Skin of body (tissue), 2 donors: ENCODE data around the gene GPR179. TPM values are rescaled to one million over a fixed set of nuclear protein-coding genes. Genes with fewer than 3 reads are reported as not detected.
"Not testable (repeated sequence)": the region's sequence is repeated elsewhere in the genome, so short reads cannot be mapped to it uniquely, and the experiment has no call there.

Source experiments
- DNase-seq: peaks from one replicate; lab custom pipeline; 2025; lab: John Stamatoyannopoulos, UW
- total RNA-seq: library from RNA; depleted of rRNA; stranded (reverse); fragments of >200 nt; gene quantifications from one replicate; pipeline ENCODE4 v1.2.3, GENCODE V29; 2014

GPR179 gene
- total RNA-seq, 1 donor from 2014 or later: 0.10 TPM

DNA sequence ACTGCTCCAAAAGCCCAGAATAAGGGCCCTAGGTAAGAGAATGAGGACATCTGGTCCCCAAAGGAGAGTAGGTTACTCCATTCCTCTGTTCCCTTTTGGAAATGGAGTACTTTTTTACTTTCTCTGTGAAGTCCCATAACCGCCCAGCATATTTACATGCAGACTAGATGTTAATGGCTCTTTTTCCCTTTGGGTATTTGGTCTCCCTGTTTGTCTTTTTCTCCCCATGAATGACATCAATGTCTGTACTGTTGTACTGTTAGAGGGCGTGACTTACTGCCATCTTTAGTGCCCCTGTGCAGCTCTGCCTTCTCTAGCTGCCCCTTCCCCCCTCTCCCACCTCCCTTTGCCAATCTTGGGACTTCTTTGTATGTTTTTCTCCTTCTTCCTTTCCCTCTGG is 19.0 kb downstream of the GPR179 start:
- DNase-seq: no peak

GRCh38 chr17:38324141-38324697 is 19.5 kb downstream of the GPR179 start:
- DNase-seq: no peak

GRCh38 chr17:38322897-38323296 is 20.9 kb downstream of the GPR179 start:
- no peak for DNase-seq

DNA sequence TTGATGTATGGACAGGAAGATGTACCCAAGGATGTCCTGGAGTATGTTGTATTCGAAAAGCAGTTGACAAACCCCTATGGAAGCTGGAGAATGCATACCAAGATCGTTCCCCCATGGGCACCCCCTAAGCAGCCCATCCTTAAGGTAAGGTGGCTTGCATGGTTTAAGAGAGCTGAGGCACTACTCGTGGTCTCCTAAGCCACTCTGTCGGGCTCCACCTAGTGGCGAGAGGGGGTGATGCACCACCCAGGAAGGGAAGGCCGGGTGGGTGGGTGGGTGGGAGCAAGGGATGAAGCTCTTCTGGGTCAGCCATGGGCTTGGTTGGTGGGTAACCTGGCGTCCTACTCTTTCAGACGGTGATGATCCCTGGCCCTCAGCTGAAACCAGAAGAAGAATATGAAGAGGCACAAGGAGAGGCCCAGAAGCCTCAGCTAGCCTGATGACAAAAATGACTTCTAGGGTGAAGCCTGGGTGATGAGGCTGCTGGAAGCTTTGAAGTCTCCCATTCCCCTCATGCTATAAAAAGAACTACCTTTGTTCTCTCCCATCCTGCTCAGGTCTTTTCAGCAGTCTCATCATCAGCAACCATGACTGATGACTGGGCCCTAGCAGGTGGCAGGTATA is 21.5 kb downstream of the GPR179 start:
- no peak for DNase-seq

DNA sequence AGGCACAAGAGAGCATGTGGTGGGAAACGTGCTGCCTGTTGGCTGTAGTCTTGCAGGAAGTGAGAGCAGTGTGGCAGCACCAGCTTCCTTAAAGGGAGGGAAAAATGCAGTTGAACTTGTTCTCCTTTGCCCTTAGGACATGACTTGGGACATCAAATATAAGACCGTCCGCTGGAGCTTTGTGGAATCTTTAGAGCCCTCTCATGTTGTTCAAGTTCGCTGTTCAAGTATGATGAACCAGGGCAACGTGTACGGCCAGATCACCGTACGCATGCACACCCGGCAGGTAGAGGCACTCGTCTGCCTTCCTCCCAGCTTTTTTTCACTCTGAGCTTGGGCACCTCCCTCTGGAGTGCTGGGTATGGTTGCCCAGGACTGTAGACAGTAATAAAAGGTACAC is 23.3 kb downstream of the GPR179 start:
- peak; percentile 8 for DNase-seq

DNA sequence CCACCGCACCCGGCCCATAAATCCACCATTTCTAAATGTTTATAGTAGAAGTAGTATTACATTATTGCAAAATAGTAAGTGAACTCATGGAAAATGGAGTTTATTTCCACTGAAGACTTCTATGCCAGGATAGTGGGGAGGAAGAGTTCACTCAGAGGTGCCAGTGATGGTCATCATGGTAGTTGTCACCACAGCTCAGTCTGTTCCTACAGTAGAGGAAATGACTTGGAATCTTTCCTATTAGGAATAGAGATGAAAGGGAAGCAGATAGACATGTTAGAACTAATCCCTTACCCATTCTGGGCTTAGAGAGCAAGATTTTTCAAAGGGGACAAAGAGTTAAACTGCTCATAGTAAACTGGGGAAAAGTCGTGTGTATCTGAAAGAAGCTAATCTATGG is 26.7 kb downstream of the GPR179 start:
- DNase-seq: no peak

- DNase-seq: no peak
These were observed 28.3 kb downstream of the GPR179 start for GRCh38 chr17:38315497-38315896.

GRCh38 chr17:38296834-38297517 is 46.8 kb downstream of the GPR179 start, which contains the start of gene MRPL45:
Gene MRPL45 (plus strand): TSS chr17:38297168. CDS start chr17:38297184, 16 bp downstream.
- DNase-seq: peak; percentile 96

- DNase-seq: not testable (repeated sequence)
These were observed 48.0 kb downstream of the GPR179 start for GRCh38 chr17:38295602-38296365.

- not testable (repeated sequence) for DNase-seq
These were observed 54.0 kb downstream of the GPR179 start for GRCh38 chr17:38289760-38290159.

GRCh38 chr17:38288217-38288827 is 55.4 kb downstream of the GPR179 start:
- DNase-seq: not testable (repeated sequence)

- DNase-seq: not testable (repeated sequence)
These were observed 57.2 kb downstream of the GPR179 start for GRCh38 chr17:38286501-38287091.

GRCh38 chr17:38285994-38286393 is 57.8 kb downstream of the GPR179 start:
- DNase-seq: not testable (repeated sequence)

Other genes with a start within 250 kb of the GPR179 start
- gene TBC1D3E, start 216.0 kb downstream of the GPR179 start, total RNA-seq: not detected
- gene TBC1D3, start 151.4 kb downstream of the GPR179 start, total RNA-seq: not detected
- 26.7 TPM for gene MRPL45, start 46.8 kb downstream of the GPR179 start, total RNA-seq
- 11.3 TPM for gene SOCS7, start 7.9 kb upstream of the GPR179 start, total RNA-seq
- gene ARHGAP23, start 84.5 kb upstream of the GPR179 start, total RNA-seq: 73.7 TPM